ENCODE data around the gene HDAC4.

The HDAC4 gene

DNA sequence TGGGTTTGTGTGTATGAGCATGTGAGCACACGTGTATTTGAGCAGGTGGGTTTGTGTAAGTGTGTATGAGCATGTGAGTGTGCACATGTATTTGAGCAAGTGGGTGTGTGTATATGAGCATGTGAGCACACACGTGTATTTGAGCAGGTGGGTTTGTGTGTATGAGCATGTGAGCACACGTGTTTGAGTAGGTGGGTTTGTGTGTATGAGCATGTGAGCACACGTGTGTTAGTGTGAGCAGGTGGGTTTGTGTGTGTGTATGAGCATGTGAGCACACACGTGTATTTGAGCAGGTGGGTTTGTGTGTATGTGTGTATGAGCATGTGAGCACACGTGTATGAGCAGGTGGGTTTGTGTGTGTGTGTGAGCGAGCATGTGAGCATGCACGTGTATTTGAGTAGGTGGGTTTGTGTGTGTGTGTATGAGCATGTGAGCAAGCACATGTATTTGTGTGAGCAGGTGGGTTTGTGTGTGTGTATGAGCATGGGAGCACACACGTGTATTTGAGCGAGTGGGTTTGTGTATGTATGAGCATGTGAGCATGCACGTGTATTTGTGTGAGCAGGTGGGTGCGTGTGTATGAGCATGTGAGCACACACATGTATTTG, 383.2 kb downstream of the HDAC4 start:
- no peaks in the 10 kb centered on the region for H3K27me3 ChIP-seq (replicated peaks)

DNA sequence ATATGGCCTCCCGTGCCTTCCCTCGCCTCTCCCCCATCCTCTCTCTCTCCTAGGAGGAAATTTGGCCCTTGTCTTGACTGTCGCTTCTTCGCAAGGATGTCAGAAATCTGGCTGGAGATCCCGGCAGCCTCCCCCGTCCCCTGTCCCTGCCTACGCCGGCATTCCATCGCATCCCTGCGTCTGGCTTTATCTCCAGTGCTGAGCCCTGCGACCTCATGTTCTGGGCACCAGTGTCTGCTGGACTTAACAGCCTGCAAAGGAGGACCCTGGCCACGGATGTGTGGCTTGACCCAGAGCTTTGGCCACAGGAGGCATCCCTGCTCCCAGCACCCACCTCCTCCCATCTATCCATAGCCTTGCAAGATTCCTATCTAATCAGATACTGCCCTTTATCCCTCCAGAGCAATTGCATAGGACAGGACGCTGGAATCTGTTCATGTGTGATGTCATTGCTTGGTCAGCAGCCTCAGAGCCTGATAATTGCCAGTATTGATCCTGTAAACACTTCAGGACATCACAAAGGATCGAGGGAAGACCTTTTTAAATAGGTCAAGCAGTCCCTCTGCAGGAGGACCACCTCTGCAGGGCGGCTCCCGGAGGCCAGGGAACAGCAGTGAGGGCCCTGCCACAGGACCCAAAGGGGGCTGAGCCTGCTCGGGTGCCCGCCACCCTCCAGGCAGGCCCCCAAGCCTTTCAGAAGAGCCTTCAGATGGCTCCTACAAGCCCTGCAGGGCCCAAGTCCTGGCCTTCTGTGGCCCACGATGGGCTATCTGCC, 384.7 kb downstream of the HDAC4 start:
- Histone ChIP-seq H3K27ac (no peak overlapping the region), H3K27me3 (replicated peaks) (peaks cover 1% of the 10 kb centered on the region), H3K36me3 (replicated peaks) (no peaks in the 10 kb centered on the region), H3K4me3 (ENCODE audit: low read depth, low read length) (no peak overlapping the region)
- DNase-seq, result no peak
- TF ChIP-seq, protein P1, sequence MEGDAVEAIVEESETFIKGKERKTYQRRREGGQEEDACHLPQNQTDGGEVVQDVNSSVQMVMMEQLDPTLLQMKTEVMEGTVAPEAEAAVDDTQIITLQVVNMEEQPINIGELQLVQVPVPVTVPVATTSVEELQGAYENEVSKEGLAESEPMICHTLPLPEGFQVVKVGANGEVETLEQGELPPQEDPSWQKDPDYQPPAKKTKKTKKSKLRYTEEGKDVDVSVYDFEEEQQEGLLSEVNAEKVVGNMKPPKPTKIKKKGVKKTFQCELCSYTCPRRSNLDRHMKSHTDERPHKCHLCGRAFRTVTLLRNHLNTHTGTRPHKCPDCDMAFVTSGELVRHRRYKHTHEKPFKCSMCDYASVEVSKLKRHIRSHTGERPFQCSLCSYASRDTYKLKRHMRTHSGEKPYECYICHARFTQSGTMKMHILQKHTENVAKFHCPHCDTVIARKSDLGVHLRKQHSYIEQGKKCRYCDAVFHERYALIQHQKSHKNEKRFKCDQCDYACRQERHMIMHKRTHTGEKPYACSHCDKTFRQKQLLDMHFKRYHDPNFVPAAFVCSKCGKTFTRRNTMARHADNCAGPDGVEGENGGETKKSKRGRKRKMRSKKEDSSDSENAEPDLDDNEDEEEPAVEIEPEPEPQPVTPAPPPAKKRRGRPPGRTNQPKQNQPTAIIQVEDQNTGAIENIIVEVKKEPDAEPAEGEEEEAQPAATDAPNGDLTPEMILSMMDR (IDR thresholded peaks at IDR 0.05; ENCODE audit: low read depth, low read length, missing control alignments), result no peak
- in situ Hi-C loops (cut with HindIII; ENCODE audit: low pct_ligation_motif_present, low sequenced_read_pairs), result no loop called here

More for the DNA sequence above, 383.2 kb downstream of the HDAC4 start:
- TF ChIP-seq, protein P1 (IDR thresholded peaks at IDR 0.05; ENCODE audit: low read depth, low read length, missing control alignments), result no peak
- Histone ChIP-seq H3K36me3 (replicated peaks) (no peaks in the 10 kb centered on the region), H3K4me3 (ENCODE audit: low read depth, low read length) (no peak overlapping the region), H3K27ac (no peak overlapping the region)
- in situ Hi-C loops (cut with HindIII; ENCODE audit: low pct_ligation_motif_present, low sequenced_read_pairs), result no loop called here
- no peak for DNase-seq

DNA sequence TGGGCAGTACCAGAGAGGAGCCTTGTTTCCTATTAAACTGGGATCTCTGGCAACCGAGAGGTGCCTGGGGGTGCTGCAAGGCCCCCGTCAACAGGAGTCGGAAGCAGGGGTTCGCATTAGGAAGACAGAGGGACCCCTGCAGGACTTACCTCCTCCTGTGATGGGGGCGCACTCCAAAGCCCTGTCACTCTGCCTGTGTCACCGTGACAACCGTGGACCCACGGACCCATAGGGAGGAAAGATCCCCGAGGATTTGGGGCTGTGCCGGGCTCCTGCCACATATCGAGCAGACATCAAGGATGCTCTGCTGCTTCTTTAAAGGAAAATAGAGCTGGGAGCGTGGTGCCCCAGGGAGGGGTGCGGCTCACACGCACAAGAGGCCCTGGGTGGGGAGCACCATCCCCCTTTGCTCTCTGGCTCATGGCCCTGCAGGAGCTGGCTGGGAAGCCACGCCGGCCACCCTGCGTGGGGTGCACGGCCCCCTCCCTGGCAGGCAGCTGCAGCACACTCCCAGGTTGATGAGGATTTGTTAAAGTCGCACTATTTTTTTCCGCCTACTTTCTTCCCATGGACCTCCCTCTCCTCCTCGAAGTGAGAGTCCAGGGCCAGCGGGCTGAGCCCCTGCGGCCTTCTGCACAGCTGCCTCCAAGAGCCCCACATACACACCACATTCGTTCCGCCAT, 385.5 kb downstream of the HDAC4 start:
- TF ChIP-seq, protein P1 (IDR thresholded peaks at IDR 0.05; ENCODE audit: low read depth, low read length, missing control alignments), result no peak
- Histone ChIP-seq H3K27ac (no peak overlapping the region), H3K4me3 (ENCODE audit: low read depth, low read length) (no peak overlapping the region), H3K36me3 (replicated peaks) (no peaks in the 10 kb centered on the region), H3K27me3 (replicated peaks) (peaks cover 1% of the 10 kb centered on the region)
- no peak for DNase-seq
- in situ Hi-C loops (cut with HindIII; ENCODE audit: low pct_ligation_motif_present, low sequenced_read_pairs), result no loop called here

DNA sequence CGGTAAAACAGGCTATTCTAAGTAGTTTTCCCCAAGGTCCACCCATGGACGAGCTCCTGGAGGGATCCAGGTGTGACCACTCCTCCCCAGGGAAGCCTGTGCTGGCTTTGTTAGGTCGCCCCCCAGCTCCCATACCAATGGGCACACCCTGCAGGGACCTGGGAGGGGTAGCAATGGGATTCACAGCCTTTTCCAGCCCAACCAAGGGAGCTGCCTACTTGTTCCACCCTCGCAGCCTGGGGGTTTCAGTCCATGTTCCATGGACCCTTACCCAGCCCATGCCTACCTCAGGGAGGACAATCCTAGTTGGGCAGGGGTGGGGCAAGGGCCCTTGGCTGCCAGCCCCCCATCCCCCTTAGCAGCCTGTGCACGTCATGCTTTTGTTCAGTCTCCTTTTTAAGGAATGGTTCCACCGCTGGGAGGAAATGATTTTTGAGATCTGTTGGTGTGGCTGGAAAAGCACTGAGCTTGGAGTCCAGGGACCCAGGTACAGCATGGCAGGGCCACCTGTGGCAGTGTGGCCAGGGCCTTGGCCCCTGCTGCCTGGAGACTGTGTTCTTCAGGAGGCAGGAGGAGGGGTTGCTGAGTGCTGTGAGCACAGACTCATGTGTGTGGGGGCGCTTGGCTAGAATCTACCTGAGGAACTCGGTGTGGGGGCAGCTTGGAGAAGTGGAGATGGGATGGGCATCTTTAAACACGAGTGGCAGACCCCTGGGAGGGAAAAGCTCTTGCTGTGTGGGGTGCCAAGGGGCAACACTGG, 386.2 kb downstream of the HDAC4 start:
- H3K27ac ChIP-seq, result no peak overlapping the region
- H3K36me3 ChIP-seq (replicated peaks), result no peaks in the 10 kb centered on the region
- peaks cover 3% of the 10 kb centered on the region for H3K27me3 ChIP-seq (replicated peaks)
- DNase-seq, result no peak
- TF ChIP-seq, protein P1 (IDR thresholded peaks at IDR 0.05; ENCODE audit: low read depth, low read length, missing control alignments), result no peak
- H3K4me3 ChIP-seq (ENCODE audit: low read depth, low read length), result no peak overlapping the region
- in situ Hi-C loops (cut with HindIII; ENCODE audit: low pct_ligation_motif_present, low sequenced_read_pairs), result no loop called here

DNA sequence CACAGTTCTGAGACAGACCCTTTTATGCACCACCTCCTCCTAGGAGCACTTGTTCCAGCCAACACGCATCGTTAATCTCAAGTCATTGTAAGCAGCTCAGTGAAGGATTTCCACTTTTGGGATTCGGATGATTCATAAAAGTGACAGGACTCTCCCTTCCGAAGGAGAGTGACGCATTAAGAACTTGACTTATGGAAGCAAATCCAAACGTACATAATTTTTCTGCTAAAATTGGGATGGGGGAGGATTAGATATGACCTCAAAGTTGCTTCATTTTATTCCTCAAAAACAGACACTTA, 387.2 kb downstream of the HDAC4 start:
- DNase-seq, result no peak
- in situ Hi-C loops (cut with HindIII; ENCODE audit: low pct_ligation_motif_present, low sequenced_read_pairs), result no loop called here
- Histone ChIP-seq H3K27ac (no peak overlapping the region), H3K27me3 (replicated peaks) (peaks cover 12% of the 10 kb centered on the region), H3K36me3 (replicated peaks) (no peaks in the 10 kb centered on the region), H3K4me3 (ENCODE audit: low read depth, low read length) (no peak overlapping the region)
- TF ChIP-seq, protein P1 (IDR thresholded peaks at IDR 0.05; ENCODE audit: low read depth, low read length, missing control alignments), result no peak
